Upper lobe of left lung (tissue), 6 donors: ENCODE results near the gene PTGR3. TPM values are rescaled to one million over a fixed set of nuclear protein-coding genes. Genes with fewer than 3 reads are reported as not detected.
A peak's percentile ranks its signal among the peaks of the same experiment; 100 is the strongest.

Source experiments
- ATAC-seq, 2 donors: fragments of 200-7000 bp; cut with Tn5 transposase; one replicate each; pipeline ENCODE4 v1.9.1; 2022; ENCODE audit warnings: mild to moderate bottlenecking in 2 of 2, moderate library complexity in 2 of 2; ENCODE audit not compliant: low FRiP score in 2 of 2
- DNase-seq, 2 donors: peaks; one replicate each; pipeline ENCODE4 v3.0.0-alpha.2; 2019 to 2020
- H3K27ac ChIP-seq, 4 donors: fragments of 200-600 bp; sonication (generic); one replicate each; pipeline ENCODE4 v1.5.1; 2016 to 2019
- H3K27me3 ChIP-seq, 4 donors: fragments of 200-600 bp; sonication (generic); one replicate each; pipeline ENCODE4 v1.5.1; 2017 to 2019
- H3K36me3 ChIP-seq, 4 donors: fragments of 200-600 bp; sonication (generic); one replicate each; pipeline ENCODE4 v1.5.1; 2016 to 2019
- H3K4me1 ChIP-seq, 4 donors: fragments of 200-600 bp; sonication (generic); one replicate each; pipeline ENCODE4 v1.5.1; 2018 to 2019
- H3K4me3 ChIP-seq, 4 donors: fragments of 200-600 bp; sonication (generic); one replicate each; pipeline ENCODE4 v1.5.1; 2017 to 2019; ENCODE audit warnings: mild to moderate bottlenecking in 2 of 4, moderate library complexity in 1 of 4
- H3K9me3 ChIP-seq, 4 donors: fragments of 200-600 bp; sonication (generic); one replicate each; pipeline ENCODE4 v1.5.1; 2018 to 2019
- CTCF ChIP-seq, 6 experiments: fragments of 450-650 bp in 4 of 6; fragments of 200-600 bp in 2 of 6; sonication (generic) in 2 of 6; IDR thresholded peaks; one replicate each; pipeline ENCODE4 v1.5.1; 2016 to 2019; ENCODE audit warnings: antibody characterized with exemption in 6 of 6
- EP300 ChIP-seq, 4 donors: sonication (generic); formaldehyde crosslinking; IDR thresholded peaks; one replicate each; pipeline ENCODE4 v1.5.1; 2017; ENCODE audit warnings: antibody characterized with exemption in 4 of 4, control low read depth in 2 of 4
- POLR2A ChIP-seq, 4 donors: fragments of 450-650 bp; IDR thresholded peaks; one replicate each; pipeline ENCODE4 v1.5.1; 2016 to 2017; ENCODE audit warnings: antibody characterized with exemption in 4 of 4, mild to moderate bottlenecking in 2 of 4
- POLR2AphosphoS5 ChIP-seq, 2 donors: sonication (generic); formaldehyde crosslinking; IDR thresholded peaks; one replicate each; pipeline ENCODE4 v1.5.1; 2017; ENCODE audit warnings: antibody characterized with exemption in 2 of 2
- WGBS, 2 donors: methylation state at CpG; one replicate each; pipeline ENCODE4 v1.1.5; 2017 to 2018; 5-methylcytosine and 5-hydroxymethylcytosine counted together
- total RNA-seq, 6 donors: library from RNA; depleted of rRNA in 4 of 6; stranded (reverse); fragments of >200 nt in 4 of 6; gene quantifications; one replicate each; pipeline versions ENCODE4 v1.1.0 to v1.2.1, GENCODE V29; 2016 to 2021
- donor health status: DM: no; HTN: no; CAD: no; lungs with moderate emphysema.
- donor health status: DM: no; HTN: yes; CAD: no; lungs with severe emphysema.

The PTGR3 gene
- total RNA-seq, 6 donors from 2014 or later, result 12.2 to 36.8 (median 26.5) TPM

- DNase-seq (no peak), ATAC-seq (no peak)
- Histone ChIP-seq H3K27ac (no peak overlapping the region), H3K27me3 (no peaks in the 10 kb centered on the region), H3K4me1 (peaks cover 36 to 43% (median 38%) of the 10 kb centered on the region in 4 donors), H3K4me3 (peak overlapping the region in 3 of 4 donors; percentile 27 to 50 (median 50)), H3K36me3 (peaks cover 0 to 24% (median 12%) of the 10 kb centered on the region in 4 donors), H3K9me3 (no peaks in the 10 kb centered on the region)
- no peak for TF ChIP-seq POLR2AphosphoS5 (IDR thresholded peaks at IDR 0.05)
- TF ChIP-seq EP300 (IDR thresholded peaks at IDR 0.05), result no peak
- TF ChIP-seq POLR2A (IDR thresholded peaks at IDR 0.05), result no peak
- no peak for TF ChIP-seq CTCF (IDR thresholded peaks at IDR 0.05)
- WGBS, 2 donors, result 61 to 81% methylated on average over 12 to 23 of the region's 24 CpGs
Observed at GRCh38 chr18:75203416-75204268, 5.3 kb downstream of the PTGR3 start.

- Histone ChIP-seq H3K9me3 (no peaks in the 10 kb centered on the region), H3K27ac (no peak overlapping the region), H3K27me3 (no peaks in the 10 kb centered on the region), H3K4me1 (peaks cover 36 to 43% (median 38%) of the 10 kb centered on the region in 4 donors), H3K4me3 (no peak overlapping the region), H3K36me3 (peaks cover 0 to 24% (median 12%) of the 10 kb centered on the region in 4 donors)
- WGBS, 2 donors, result 87 to 88% methylated on average over 6 of the region's 6 CpGs
- no peak for DNase-seq
- no peak for ATAC-seq
- no peak for TF ChIP-seq POLR2A (IDR thresholded peaks at IDR 0.05)
- TF ChIP-seq EP300 (IDR thresholded peaks at IDR 0.05), result no peak
- no peak for TF ChIP-seq CTCF (IDR thresholded peaks at IDR 0.05)
Observed at GRCh38 chr18:75202696-75203365, 6.1 kb downstream of the PTGR3 start.

- Histone ChIP-seq H3K4me1 (peaks cover 25 to 32% (median 28%) of the 10 kb centered on the region in 4 donors), H3K9me3 (no peaks in the 10 kb centered on the region), H3K4me3 (no peak overlapping the region), H3K36me3 (peaks cover 0 to 24% (median 12%) of the 10 kb centered on the region in 4 donors), H3K27ac (no peak overlapping the region), H3K27me3 (no peaks in the 10 kb centered on the region)
- DNase-seq (no peak), ATAC-seq (no peak)
- 96% methylated on average over 18 of the region's 18 CpGs for WGBS, 2 donors
- TF ChIP-seq POLR2A (IDR thresholded peaks at IDR 0.05), result no peak
- TF ChIP-seq CTCF (IDR thresholded peaks at IDR 0.05), result no peak
- no peak for TF ChIP-seq POLR2AphosphoS5 (IDR thresholded peaks at IDR 0.05)
- TF ChIP-seq EP300 (IDR thresholded peaks at IDR 0.05), result no peak
Observed at GRCh38 chr18:75201282-75202270, 7.4 kb downstream of the PTGR3 start.

DNA sequence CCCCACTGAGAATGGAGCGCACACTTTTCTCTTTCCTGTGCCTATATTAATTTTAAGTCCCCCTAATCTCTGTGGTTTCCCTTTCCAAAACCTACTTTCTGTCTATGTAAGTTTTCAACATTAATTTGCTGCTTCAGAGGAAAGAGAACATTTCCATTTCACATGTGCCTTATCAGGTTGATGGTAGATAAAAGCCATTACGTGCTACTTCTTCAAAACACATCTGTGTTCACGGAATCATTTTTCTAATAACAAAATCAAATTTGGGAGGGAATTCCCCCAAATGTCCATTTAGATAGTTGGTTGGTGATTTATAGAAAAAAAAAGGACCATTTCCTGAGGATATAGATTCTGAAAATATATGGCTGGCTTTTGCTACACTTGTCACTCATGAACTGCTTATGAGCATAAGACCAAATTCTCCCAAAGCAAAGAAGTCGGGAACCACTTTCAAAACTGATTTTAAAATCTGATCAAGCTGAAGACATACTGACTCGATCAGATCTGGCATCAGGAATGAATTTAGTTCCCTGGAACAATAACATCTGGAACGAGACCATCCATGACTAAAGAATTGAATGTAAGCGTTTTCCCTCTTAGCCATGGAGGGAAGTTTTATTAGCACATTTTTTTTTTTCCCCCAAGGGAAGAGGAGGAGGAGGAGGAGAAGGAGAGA, 8.2 kb downstream of the PTGR3 start:
- Histone ChIP-seq H3K4me1 (peaks cover 19 to 24% (median 21%) of the 10 kb centered on the region in 4 donors), H3K27ac (no peak overlapping the region), H3K27me3 (no peaks in the 10 kb centered on the region), H3K9me3 (no peaks in the 10 kb centered on the region), H3K4me3 (no peak overlapping the region), H3K36me3 (peaks cover 0 to 24% (median 12%) of the 10 kb centered on the region in 4 donors)
- WGBS, 2 donors, result 81 to 83% methylated on average over 7 of the region's 7 CpGs
- ATAC-seq, result no peak
- no peak for TF ChIP-seq EP300 (IDR thresholded peaks at IDR 0.05)
- no peak for TF ChIP-seq POLR2AphosphoS5 (IDR thresholded peaks at IDR 0.05)
- TF ChIP-seq POLR2A (IDR thresholded peaks at IDR 0.05), result no peak
- no peak for TF ChIP-seq CTCF (IDR thresholded peaks at IDR 0.05)
- no peak for DNase-seq
